ENCODE data around the gene SVBP. TPM values are rescaled to one million over a fixed set of nuclear protein-coding genes. Genes with fewer than 3 reads are reported as not detected.

The SVBP gene
- total and polyA plus RNA-seq, 3 experiments from 2014 or later: 12.6 to 38.4 (median 16.4) TPM

DNA sequence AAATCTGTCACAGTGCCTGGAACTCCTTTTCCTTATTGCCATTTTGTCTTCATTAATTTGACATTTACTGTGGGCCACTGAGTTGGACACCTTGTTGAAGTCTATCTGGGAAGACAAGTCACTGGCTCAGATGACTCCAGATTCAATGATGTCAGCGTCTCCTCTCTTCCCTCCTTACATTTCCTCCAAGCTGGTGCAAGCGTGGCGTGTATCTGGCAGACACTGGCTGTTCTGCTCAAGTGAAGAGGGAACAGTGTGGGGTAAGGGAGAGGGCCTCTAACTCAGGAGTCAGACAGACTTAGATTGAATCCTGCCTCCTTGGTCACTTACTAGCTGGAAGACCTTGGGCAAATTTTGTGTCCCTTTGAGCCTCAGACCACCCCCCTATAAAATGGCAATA lies 20.5 kb upstream of the SVBP start:
- Mint-ChIP-seq H3K27ac (peak overlapping the region in 1 of 8 donors; percentile 17), H3K27me3 (no peaks in the 10 kb centered on the region), H3K4me3 (no peak overlapping the region), H3K36me3 (peaks cover 1 to 8% (median 4%) of the 10 kb centered on the region in 3 donors), H3K9me3 (no peaks in the 10 kb centered on the region), H3K4me1 (no peaks in the 10 kb centered on the region)
- no peak overlapping the region for H3K4me3 ChIP-seq (ENCODE audit: low read length)
- H3K36me3 ChIP-seq (ENCODE audit: insufficient read depth, low read length): no peaks in the 10 kb centered on the region
- ChIA-PET POLR2A (no interaction called here), CTCF (no interaction called here)
- no peaks in the 10 kb centered on the region for H3K9me3 ChIP-seq (ENCODE audit: low read length)
- H3K27me3 ChIP-seq (ENCODE audit: insufficient read depth, low read length, poor library complexity, severe bottlenecking): no peaks in the 10 kb centered on the region
- H3K4me1 ChIP-seq (ENCODE audit: insufficient read depth, low read length): no peaks in the 10 kb centered on the region
- DNase-seq: no peak
- H3K27ac ChIP-seq (ENCODE audit: low read depth, low read length): no peak overlapping the region

DNA sequence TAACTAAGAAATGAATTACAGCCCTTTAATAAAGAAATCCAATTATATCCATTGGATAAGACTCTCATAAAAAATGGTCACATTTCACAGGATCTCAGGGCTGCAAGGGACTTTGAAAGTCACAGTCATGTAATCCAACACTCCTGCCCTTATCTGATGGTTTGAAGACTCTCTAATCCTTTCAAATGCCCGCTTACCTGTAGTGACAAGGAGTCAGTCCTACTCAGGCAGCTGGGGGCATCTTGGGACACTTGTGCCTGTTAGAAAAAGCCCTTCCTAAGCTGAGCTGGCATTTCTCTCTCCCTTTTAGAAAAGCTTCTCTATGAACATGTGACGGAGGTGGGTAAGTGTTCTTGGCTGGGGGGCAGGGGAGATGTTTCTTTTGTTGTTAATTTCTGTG lies 18.2 kb upstream of the SVBP start:
- Mint-ChIP-seq H3K36me3 (peaks cover 3 to 10% (median 4%) of the 10 kb centered on the region in 3 donors), H3K4me1 (no peaks in the 10 kb centered on the region), H3K9me3 (no peaks in the 10 kb centered on the region), H3K27me3 (no peaks in the 10 kb centered on the region), H3K4me3 (no peak overlapping the region), H3K27ac (no peak overlapping the region)
- ChIA-PET CTCF (interaction anchor here (1.7 kb wide), 1 partner anchor 238 kb away, joined by 3 read pairs; no protein-coding TSS in a partner anchor), POLR2A (no interaction called here)
- no peak for DNase-seq
- Histone ChIP-seq H3K27ac (ENCODE audit: low read depth, low read length) (no peak overlapping the region), H3K4me1 (ENCODE audit: insufficient read depth, low read length) (no peaks in the 10 kb centered on the region), H3K4me3 (ENCODE audit: low read length) (no peak overlapping the region), H3K27me3 (ENCODE audit: insufficient read depth, low read length, poor library complexity, severe bottlenecking) (no peaks in the 10 kb centered on the region), H3K9me3 (ENCODE audit: low read length) (no peaks in the 10 kb centered on the region), H3K36me3 (ENCODE audit: insufficient read depth, low read length) (no peaks in the 10 kb centered on the region)

DNA sequence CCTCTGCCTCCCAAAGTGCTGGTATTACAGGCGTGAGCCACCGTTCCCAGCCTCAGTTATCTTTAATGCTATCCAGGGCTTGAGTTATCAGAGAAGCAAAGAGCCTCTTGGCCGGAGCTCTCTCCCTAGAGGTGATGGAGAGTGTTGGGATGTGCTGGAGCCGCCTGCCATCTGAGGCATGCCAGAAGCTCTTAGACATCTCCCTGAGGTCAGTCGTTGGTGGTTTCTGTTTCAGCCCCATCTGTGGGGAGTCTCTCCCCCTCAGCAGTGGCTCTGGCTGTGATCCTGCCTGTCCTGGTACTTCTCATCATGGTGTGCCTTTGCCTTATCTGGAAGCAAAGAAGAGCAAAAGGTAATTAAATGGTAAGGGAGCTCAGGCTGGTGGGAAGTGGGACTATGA lies 17.6 kb upstream of the SVBP start:
- Mint-ChIP-seq H3K4me1 (no peaks in the 10 kb centered on the region), H3K4me3 (no peak overlapping the region), H3K36me3 (peaks cover 4 to 10% (median 4%) of the 10 kb centered on the region in 3 donors), H3K27me3 (no peaks in the 10 kb centered on the region), H3K27ac (no peak overlapping the region), H3K9me3 (no peaks in the 10 kb centered on the region)
- Histone ChIP-seq H3K27ac (ENCODE audit: low read depth, low read length) (no peak overlapping the region), H3K4me3 (ENCODE audit: low read length) (no peak overlapping the region), H3K27me3 (ENCODE audit: insufficient read depth, low read length, poor library complexity, severe bottlenecking) (no peaks in the 10 kb centered on the region), H3K4me1 (ENCODE audit: insufficient read depth, low read length) (no peaks in the 10 kb centered on the region), H3K9me3 (ENCODE audit: low read length) (no peaks in the 10 kb centered on the region), H3K36me3 (ENCODE audit: insufficient read depth, low read length) (no peaks in the 10 kb centered on the region)
- POLR2A ChIA-PET: no interaction called here
- CTCF ChIA-PET: interaction anchor here (0.9 to 1.7 kb wide), 2 partner anchors 11 to 239 kb away, joined by 3 read pairs; partner anchors contain the start of gene ZNF691
- no peak for DNase-seq

DNA sequence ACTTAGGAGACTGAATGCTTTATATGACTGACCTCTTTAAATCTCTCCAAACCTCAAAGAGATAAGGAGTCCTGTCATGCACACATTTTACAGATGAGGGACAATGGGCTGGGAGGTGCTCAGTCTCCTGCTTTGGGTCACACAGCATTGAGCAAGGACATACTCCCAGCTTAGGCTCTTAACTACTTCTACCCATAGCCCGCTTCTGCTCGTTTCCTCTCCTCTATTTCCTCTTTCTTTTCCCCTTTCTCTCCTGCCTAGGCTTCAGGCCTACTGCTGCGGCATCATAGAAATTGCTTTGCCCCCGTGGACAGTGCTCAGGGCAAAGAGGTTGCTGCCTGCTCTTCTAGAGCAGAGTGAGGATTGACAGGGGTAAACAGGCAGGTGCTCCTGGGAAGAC lies 16.8 kb upstream of the SVBP start:
- peaks cover 4 to 10% (median 4%) of the 10 kb centered on the region in 3 donors for H3K36me3 Mint-ChIP-seq
- POLR2A ChIA-PET: no interaction called here
- H3K27me3 Mint-ChIP-seq: no peaks in the 10 kb centered on the region

DNA sequence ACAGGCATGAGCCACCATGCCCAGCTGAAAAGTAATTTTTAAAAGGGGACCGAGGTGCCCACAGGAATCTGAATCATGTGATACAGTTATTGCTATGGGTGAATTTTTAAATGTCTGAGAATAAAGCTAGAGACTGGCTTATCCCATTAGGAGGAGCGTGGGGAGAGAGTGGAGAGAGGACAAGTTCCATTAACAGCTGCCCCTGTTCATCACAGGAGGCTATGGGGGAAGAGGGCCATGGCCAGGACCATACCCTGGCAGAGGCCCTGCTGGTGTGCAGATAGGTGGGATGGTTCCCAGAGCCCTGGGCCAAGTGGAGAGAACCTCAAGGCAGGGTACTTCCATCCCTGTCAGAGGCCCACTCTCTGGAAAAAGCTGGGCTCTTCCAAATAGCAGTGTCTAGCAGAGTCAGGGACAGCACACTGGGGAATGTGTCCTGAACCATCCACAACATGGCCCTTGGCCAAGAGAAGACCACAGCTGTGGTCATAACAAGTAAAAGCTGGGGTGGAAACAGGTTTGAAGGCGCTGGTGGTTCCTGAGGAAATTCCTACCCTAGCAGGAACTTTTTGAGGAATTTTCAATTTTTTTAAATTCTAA lies 15.5 kb upstream of the SVBP start:
- H3K36me3 ChIP-seq (ENCODE audit: insufficient read depth, low read length): no peaks in the 10 kb centered on the region
- H3K27ac ChIP-seq (ENCODE audit: low read depth, low read length): no peak overlapping the region
- Mint-ChIP-seq H3K27me3 (no peaks in the 10 kb centered on the region), H3K36me3 (peaks cover 4 to 10% (median 4%) of the 10 kb centered on the region in 3 donors), H3K4me1 (no peaks in the 10 kb centered on the region), H3K27ac (no peak overlapping the region), H3K9me3 (no peaks in the 10 kb centered on the region), H3K4me3 (no peak overlapping the region)
- no peaks in the 10 kb centered on the region for H3K4me1 ChIP-seq (ENCODE audit: insufficient read depth, low read length)
- POLR2A ChIA-PET: no interaction called here
- DNase-seq: no peak
- no peaks in the 10 kb centered on the region for H3K27me3 ChIP-seq (ENCODE audit: insufficient read depth, low read length, poor library complexity, severe bottlenecking)
- H3K4me3 ChIP-seq (ENCODE audit: low read length): no peak overlapping the region
- CTCF ChIA-PET: interaction anchor here (1.4 kb wide), 1 partner anchor 14 kb away, joined by 6 read pairs; the partner anchor contains the start of gene ZNF691
- H3K9me3 ChIP-seq (ENCODE audit: low read length): no peaks in the 10 kb centered on the region

More for the DNA sequence above, 16.8 kb upstream of the SVBP start:
- H3K4me3 Mint-ChIP-seq: no peak overlapping the region
- no peaks in the 10 kb centered on the region for H3K4me1 Mint-ChIP-seq
- H3K27ac Mint-ChIP-seq: peak overlapping the region in 2 of 8 donors; percentile 42 to 54
- H3K27ac ChIP-seq (ENCODE audit: low read depth, low read length): no peak overlapping the region
- H3K4me1 ChIP-seq (ENCODE audit: insufficient read depth, low read length): no peaks in the 10 kb centered on the region
- no peaks in the 10 kb centered on the region for H3K9me3 Mint-ChIP-seq
- CTCF ChIA-PET: interaction anchor here (0.9 kb wide), 1 partner anchor 12 kb away, joined by 3 read pairs; the partner anchor contains the start of gene ZNF691
- H3K27me3 ChIP-seq (ENCODE audit: insufficient read depth, low read length, poor library complexity, severe bottlenecking): no peaks in the 10 kb centered on the region
- H3K4me3 ChIP-seq (ENCODE audit: low read length): no peak overlapping the region
- no peaks in the 10 kb centered on the region for H3K36me3 ChIP-seq (ENCODE audit: insufficient read depth, low read length)
- H3K9me3 ChIP-seq (ENCODE audit: low read length): no peaks in the 10 kb centered on the region
- DNase-seq: no peak

DNA sequence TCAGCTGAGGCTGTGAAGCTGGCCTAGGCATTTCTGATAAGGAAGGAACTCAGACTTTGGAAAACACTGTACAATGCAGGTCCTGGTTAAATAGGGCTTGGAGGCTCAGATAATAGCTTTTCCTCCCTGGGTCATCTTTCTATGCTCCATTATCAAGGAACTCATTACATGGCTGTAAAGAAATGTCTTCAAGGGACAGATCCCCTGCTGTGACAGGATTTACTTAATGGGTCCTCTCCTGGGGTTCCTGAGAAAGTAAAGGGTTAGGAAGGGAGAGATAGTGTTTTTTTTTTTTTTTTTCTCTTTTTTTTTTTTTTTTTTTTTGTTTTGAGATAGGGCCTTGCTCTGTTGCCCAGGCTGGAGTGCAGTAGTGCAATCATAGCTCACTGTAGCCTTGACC lies 14.1 kb upstream of the SVBP start:
- Mint-ChIP-seq H3K36me3 (peaks cover 4 to 10% (median 4%) of the 10 kb centered on the region in 3 donors), H3K4me1 (no peaks in the 10 kb centered on the region), H3K9me3 (no peaks in the 10 kb centered on the region), H3K27ac (no peak overlapping the region), H3K4me3 (no peak overlapping the region), H3K27me3 (no peaks in the 10 kb centered on the region)
- Histone ChIP-seq H3K4me3 (ENCODE audit: low read length) (no peak overlapping the region), H3K9me3 (ENCODE audit: low read length) (no peaks in the 10 kb centered on the region), H3K4me1 (ENCODE audit: insufficient read depth, low read length) (no peaks in the 10 kb centered on the region), H3K36me3 (ENCODE audit: insufficient read depth, low read length) (no peaks in the 10 kb centered on the region), H3K27ac (ENCODE audit: low read depth, low read length) (no peak overlapping the region), H3K27me3 (ENCODE audit: insufficient read depth, low read length, poor library complexity, severe bottlenecking) (no peaks in the 10 kb centered on the region)
- no peak for DNase-seq
- ChIA-PET POLR2A (no interaction called here), CTCF (no interaction called here)

DNA sequence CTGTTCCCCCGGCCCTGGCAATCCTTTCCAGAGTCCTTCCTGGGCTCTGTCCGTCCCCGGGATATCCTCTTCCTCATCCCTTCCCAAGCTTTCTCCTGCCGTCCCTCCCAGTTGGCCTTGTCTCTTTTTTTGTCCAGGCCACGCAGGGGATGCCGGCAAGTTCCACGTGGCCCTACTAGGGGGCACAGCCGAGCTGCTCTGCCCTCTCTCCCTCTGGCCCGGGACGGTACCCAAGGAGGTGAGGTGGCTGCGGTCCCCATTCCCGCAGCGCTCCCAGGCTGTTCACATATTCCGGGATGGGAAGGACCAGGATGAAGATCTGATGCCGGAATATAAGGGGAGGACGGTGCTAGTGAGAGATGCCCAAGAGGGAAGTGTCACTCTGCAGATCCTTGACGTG lies 13.4 kb upstream of the SVBP start:
- Histone ChIP-seq H3K27me3 (ENCODE audit: insufficient read depth, low read length, poor library complexity, severe bottlenecking) (no peaks in the 10 kb centered on the region), H3K27ac (ENCODE audit: low read depth, low read length) (no peak overlapping the region), H3K4me3 (ENCODE audit: low read length) (no peak overlapping the region), H3K4me1 (ENCODE audit: insufficient read depth, low read length) (no peaks in the 10 kb centered on the region), H3K9me3 (ENCODE audit: low read length) (no peaks in the 10 kb centered on the region), H3K36me3 (ENCODE audit: insufficient read depth, low read length) (no peaks in the 10 kb centered on the region)
- DNase-seq: no peak
- H3K9me3 Mint-ChIP-seq: no peaks in the 10 kb centered on the region
- no peaks in the 10 kb centered on the region for H3K27me3 Mint-ChIP-seq
- no peak overlapping the region for H3K4me3 Mint-ChIP-seq
- no peak overlapping the region for H3K27ac Mint-ChIP-seq
- no peaks in the 10 kb centered on the region for H3K4me1 Mint-ChIP-seq
- POLR2A ChIA-PET: no interaction called here
- CTCF ChIA-PET: no interaction called here
- H3K36me3 Mint-ChIP-seq: peaks cover 4% of the 10 kb centered on the region in 3 donors

DNA sequence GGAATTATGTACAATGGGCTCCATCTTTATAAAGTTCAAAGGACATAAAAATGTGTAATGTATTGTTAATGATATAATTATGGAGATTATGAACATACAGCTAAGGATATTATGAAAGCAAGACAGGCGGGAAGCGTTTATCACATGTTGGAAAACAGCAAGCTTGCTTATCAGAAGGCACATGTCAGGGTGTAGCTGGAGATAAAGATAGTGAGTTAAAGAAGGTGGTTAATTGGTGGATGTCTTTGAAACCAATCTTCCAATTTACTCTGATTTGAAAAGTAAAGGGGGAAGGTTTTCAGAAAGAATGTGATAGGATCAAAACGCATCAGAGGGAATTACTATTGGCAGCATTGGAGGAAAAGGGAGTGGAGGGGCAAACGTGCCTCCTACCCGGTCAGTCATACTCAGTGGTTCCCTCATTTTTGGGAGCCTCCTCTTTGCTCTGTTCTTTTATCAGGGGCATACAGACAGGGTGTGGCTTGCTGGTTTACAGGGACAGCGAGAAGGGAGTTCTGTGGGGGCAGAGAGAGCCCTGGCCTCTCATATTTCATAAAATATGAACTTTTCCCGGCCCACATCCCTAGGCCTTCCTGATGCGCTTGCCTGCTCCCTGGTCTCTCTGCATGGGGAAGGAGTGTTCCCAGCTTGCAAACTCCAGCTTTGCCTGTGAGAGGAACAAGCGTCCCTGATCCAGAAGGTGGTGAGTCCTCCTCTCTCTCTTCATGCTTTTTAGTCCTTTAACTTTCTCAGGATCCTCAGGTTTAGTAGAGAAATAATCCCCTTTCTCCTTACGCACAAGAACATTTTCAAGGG lies 8.0 kb upstream of the SVBP start:
- Mint-ChIP-seq H3K36me3 (peaks cover 0 to 3% (median 1%) of the 10 kb centered on the region in 3 donors), H3K4me1 (no peaks in the 10 kb centered on the region), H3K27ac (peak overlapping the region in 2 of 8 donors; percentile 14 to 74), H3K9me3 (no peaks in the 10 kb centered on the region), H3K27me3 (no peaks in the 10 kb centered on the region), H3K4me3 (no peak overlapping the region)
- H3K9me3 ChIP-seq (ENCODE audit: low read length): no peaks in the 10 kb centered on the region
- H3K4me1 ChIP-seq (ENCODE audit: insufficient read depth, low read length): no peaks in the 10 kb centered on the region
- POLR2A ChIA-PET: no interaction called here
- H3K27me3 ChIP-seq (ENCODE audit: insufficient read depth, low read length, poor library complexity, severe bottlenecking): no peaks in the 10 kb centered on the region
- peak overlapping the region; percentile 68 for H3K27ac ChIP-seq (ENCODE audit: low read depth, low read length)
- no peak overlapping the region for H3K4me3 ChIP-seq (ENCODE audit: low read length)
- no peaks in the 10 kb centered on the region for H3K36me3 ChIP-seq (ENCODE audit: insufficient read depth, low read length)
- CTCF ChIA-PET: no interaction called here
- DNase-seq: no peak
